HG03039 (cell line): ENCODE data around the gene IRF1.
A peak's percentile ranks its signal among the peaks of the same experiment; 100 is the strongest.
"Not testable (repeated sequence)": the region's sequence is repeated elsewhere in the genome, so short reads cannot be mapped to it uniquely, and the experiment has no call there.

ENCODE experiments used
- ATAC-seq: cut with Tn5 transposase; IDR thresholded peaks from one replicate; pipeline ENCODE4 v1.9.1; 2021; ENCODE audit warnings: mild to moderate bottlenecking, moderate library complexity; ENCODE audit not compliant: unreplicated experiment

Gene IRF1

DNA sequence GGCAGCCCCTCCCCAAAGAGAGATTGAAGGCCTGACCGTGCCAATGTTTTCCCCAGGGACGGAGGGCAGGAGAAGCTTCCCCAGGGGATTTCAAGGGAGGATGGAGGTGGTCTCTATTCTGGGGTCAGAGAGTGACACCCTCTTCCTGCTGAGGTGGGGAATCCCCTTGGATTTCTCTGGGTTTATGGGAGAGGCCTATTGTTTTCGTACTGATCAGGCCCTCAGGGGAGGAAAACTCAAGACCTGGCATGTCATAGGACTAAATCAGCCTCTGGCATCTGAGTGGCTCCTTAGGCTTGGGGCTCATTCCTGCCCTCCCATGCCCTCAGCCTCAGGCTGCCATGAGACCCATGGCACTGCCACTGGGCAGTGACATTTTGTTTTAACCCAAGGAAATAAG lies 44.6 kb downstream of the IRF1 start:
- no peak for ATAC-seq

DNA sequence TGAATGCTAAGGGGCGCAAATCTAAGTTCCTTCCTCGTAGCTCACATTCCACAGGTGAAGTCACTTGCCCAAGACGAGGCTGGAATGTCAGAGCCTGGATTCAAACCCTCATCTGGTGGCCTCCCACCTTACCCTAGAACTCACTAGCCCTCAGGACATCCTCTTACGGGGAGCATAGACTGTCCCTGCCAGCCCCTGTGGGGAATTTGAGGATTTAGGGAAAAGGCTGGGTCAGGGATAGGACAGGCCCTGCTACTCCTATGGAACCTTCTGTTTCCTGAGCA lies 45.0 kb downstream of the IRF1 start:
- ATAC-seq = no peak

DNA sequence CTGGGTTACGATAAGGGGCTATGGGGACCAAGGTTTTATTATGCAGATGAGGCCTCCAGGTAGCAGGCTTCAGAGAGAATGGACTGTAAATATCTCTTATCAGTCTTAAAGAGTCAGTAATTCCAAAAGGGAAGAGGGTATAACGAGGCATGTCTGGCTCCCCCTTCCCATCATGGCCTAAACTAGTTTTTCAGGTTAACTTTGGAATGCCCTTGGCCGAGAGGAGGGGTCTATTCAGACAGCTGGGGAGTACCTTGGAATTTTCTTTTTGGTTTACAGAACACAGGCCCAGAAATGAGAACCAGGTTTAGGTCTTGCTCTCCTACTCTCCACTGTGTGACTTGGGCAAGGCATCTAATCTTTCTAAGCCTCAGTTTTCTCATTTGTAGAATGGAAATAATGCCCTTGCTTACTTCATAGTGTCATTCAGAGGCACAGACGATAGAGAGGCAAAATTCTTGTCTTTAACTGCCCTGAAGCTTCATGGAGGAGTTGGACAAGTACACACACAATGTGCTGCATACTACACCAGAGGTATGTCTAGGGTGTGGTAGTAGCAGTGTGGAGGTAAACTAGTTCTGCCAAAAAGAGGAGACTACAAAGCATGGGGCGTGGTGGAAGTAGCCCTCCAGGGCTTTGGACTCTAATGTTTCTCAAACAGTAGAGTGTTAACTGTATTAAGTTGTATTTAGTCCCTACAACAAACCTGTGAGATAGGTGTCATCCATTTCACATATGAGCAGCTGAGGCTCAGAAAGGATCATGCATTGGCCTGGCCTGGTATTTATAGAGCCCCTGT lies 45.5 kb downstream of the IRF1 start:
- no peak for ATAC-seq

DNA sequence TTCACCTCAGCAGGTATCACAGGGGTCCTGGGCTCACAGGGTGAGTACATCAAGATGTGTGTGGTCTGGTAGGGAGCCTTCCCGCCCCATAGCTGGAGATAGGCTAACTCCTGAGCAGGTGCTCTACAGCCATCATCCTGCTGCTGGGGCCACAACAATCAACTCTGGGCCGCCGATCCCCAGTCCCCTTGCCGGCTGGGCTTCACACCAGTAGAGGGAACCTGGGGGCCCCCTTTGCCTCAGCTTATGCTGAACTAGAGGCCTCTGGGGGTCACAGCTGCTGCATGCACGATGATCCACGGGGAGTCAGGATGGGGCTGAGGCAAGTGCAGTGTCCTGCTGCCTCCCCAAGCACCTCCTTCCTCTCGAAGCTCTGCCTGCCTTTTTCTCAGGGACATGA lies 46.5 kb downstream of the IRF1 start:
- no peak for ATAC-seq

DNA sequence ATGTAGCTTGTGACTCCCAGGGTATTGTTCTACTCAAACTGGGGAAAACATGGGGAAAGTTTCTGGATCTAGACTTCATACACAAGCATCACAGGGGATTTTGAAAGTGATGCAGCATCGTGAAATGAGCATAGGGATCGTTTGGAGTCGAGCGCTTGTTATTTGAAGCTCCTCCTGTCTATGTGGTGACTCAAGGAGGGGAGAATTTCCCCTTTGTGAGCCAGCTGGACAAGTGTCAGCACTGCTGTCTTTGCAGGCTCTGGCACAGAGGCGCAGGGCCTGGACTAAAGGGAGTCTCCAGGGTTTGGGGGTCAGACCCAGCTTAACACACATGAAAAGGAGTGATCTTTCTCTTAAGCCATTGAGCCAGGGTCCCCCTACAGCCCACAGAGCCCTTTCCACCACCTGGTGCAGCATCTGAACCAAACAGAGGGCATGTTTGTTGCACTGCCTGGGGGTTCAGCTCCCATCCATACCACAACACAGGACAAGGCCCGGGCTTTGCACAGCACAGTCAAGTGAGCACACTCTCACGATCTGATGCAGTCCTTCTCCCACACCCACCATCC lies 51.0 kb downstream of the IRF1 start:
- ATAC-seq = no peak

DNA sequence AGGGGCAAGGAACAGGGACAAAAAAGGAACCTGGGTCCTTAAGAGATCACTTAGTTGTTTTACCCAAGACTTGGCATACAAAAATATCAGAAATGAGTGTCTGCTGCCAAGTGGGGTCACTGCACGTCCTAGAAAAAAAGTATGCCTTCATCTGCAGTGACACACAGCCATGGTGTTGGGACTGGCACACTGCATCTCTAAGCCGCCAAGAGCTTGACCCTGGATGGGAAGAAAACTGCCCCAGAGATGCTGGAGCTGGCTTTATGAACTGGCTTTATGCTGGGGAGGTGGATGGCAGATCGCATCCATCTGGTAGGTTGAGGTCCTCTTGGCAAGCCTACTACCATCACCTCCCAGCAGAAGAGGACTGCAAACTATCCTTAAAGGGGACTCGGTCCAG lies 51.7 kb downstream of the IRF1 start:
- ATAC-seq = no peak

DNA sequence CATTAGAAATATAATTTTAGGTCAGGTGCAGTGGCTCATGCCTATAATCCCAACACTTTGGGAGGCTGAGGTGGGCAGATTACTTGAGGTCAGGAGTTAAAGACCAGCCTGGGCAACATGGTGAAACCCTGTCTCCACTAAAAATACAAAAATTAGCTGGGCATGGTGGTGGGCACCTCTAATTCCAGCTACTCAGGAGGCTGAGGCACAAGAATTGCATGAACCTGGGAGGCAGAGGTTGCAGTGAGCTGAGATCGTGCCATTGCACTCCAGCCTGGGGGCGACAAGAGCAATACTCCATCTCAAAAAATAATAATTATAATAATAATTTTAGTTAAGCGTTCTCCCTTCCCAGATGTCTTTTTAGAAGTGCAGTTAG lies 52.3 kb downstream of the IRF1 start:
- ATAC-seq = not testable (repeated sequence)

DNA sequence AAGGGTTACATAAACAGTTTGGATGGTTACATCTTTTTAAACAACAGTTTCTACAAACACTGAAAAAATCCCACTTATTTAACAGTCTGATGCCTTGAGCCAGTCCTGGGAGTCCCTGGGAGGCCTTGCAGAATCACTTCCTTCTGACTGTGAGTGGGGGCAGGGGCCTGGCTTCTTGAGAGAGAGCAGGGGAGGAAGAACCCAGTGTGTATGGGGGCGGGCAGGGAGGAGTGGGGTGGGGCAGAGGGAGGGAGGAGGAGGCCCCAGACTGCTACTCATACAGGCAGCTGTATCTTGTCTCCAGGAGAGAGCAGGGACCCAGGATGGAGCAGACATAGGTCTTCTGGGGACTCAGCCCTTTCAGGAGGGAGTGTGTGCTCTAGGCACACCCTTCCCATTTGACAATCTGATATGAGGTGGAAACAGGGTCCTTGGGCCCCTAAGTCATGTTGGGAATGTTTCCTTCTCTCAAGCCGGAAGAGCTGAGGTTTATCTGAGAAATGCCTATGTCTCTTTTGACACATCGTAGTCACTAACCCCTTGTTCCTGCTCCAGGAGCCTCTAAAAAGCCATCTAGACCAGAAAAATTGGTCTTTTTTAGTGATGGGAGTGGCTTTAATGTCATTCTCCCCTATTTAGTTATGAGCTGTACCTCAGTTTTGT lies 52.8 kb downstream of the IRF1 start:
- ATAC-seq = peak; percentile 82

DNA sequence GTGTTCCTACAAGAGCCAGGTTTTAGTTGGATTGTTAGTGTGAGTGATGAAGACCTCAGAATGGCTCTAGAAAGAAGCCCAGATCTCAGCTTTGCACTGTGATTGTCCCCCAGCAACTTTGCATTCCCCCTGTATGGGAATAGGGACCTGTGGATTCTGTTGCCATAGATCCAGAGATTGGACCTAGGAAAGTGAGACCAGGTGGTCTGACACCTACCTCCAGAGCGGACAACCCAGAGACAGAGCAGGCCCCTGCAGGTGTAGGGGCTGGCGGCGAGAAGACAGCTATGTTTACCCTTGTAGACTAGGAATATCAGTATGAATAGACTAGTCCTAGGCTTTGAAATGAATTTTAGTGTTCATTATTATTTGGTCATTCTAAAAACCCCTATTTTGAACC lies 53.6 kb downstream of the IRF1 start:
- no peak for ATAC-seq

DNA sequence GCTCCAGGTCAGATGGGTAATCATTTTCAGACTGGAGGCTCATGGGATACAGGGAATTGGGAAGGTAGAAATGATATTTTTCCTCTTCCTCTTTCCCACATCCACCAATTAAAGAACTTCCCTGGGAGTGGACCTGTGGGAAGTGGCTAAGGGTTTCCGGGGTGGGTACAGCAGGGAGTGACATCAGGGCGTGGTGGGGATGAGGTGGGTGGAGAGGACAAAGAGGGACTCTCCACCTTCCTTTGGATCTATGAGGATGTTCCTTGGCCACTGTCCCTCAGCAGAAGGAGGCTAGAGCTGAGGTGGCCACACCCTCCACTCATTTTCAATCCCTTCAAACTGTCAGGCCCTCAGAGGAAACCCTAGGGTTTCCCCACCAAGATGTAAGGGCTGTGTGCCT lies 54.7 kb downstream of the IRF1 start:
- ATAC-seq = no peak

DNA sequence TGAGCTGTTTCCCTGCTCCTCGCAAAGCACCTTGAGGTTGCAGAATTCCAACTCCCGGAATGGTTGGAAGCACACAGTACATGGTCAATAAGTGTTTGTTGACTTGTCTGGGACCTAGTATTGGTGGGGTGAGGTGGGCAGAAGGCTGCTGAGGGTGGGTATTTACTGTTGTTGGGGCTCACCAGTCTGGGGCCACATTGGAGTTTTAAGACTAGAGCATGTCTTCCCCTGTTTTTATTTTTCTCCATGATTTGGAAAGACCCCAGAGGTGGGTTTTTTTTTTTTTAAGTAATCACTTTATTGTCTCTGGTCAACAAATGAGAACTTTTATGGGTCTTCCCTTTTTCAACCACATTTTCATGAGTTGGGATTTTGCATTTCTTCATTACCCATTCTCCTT lies 55.1 kb downstream of the IRF1 start:
- no peak for ATAC-seq

DNA sequence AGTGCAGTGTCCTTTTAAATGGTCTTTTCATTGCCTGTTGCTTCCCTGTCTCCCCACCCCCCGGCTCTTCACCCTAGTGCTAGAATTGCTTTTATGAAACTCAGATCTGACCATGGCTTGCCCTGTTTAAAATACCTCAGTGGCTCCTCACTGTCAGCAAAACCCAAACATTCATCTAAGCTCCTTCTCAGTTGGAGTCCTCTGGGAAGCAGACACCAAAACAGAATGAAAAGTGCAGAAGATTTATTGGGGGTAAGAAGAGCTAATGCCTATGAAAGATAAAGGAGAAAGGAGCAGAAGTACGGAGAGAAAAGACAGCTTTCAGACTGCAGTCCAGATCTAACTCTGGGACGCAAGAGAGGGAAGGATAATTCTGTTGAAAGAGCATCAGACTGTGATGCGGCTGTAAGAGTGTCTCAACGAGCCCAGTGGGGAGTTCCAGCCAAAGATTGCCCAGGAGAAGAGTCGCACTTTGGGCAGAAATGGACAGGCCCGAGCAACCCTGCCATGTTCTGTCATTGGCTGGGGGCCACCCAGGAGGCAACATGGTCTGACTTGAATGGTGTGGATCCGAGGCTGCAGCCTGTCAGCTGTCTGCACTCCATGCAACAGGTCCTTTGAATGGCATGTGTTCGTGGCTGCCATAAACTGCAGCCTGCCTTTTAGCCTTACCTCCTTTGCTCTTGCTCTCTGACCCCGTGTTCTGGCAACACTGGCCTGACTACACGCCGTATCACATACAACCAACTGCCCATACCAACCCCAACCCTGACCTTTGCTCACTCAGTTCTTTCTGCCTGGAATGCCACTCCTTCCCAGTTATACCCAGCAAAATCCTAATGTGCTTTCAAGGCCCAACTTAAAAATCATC lies 55.9 kb downstream of the IRF1 start:
- no peak for ATAC-seq

DNA sequence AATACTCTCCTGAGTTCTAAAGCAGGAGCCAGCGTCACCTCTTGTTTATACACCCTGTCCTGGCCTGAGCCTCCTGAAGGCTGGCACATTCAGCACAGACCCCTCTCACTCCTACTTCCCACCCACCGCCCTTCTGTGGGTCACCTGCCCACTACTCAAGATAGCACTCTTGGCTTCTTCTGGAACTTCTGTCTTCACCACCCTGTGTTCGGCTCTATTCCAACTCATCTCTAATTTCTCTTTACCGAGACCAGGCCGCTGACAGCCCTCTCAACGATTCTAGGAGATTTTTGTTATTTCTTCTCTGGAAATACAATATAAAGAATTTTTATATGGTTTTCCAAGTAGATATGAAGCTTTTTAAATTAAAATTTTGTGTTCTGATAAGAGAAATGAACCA lies 57.4 kb downstream of the IRF1 start:
- no peak for ATAC-seq

DNA sequence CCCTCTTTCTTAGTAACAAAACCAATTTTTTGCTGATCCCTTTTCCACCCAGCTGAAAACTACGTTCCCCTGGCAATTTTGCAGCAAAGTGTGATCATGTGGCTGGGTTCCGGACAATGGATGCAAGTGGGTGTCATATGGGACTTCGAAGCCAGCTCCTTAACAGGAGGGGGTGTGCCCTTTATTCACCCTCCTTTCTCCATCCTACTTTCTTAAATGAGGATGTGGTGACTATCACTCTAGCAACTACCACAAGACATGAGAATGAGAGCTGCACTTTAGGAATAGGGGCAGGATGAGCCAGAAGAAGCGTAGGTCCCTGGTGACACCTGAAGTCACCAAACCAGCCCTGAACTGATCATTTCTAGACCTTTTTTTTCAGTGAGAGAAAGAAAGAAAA lies 58.9 kb downstream of the IRF1 start:
- ATAC-seq = no peak
